ENCODE results near the gene RPS6KA4. TPM values are rescaled to one million over a fixed set of nuclear protein-coding genes. Genes with fewer than 3 reads are reported as not detected.

The RPS6KA4 gene
- polyA plus RNA-seq, 1 of the 3 experiments (the other 2 are of a cell fraction) = 43.4 TPM

- no peak for TF ChIP-seq ZBTB33 (IDR thresholded peaks at IDR 0.05; ENCODE audit: borderline replicate concordance, low read depth)
Observed at GRCh38 chr11:64364435-64364834, 5.5 kb downstream of the RPS6KA4 start (continued).

- Histone ChIP-seq H3K36me3 (replicated peaks in 1 of 2; ENCODE audit: control insufficient read depth in 1 of 2, insufficient read depth in 2 of 2, low read length in 1 of 2) (peaks cover 25 to 58% of the 10 kb centered on the region in 2 experiments), H3K9me2 (no peaks in the 10 kb centered on the region), H4K20me1 (ENCODE audit: insufficient read depth) (0 out of 2 replicates have a peak, but pooled peaks cover 4% of the 10 kb centered on the region), H2AFZ (ENCODE audit: low read depth) (no peak overlapping the region), H3K4me2 (no peak overlapping the region), H3K9me3 (no peaks in the 10 kb centered on the region), H3K4me1 (ENCODE audit: control insufficient read depth in 1 of 2, insufficient read depth in 2 of 2, low read depth in 1 of 2, low read length in 1 of 2) (peaks cover 4 to 6% of the 10 kb centered on the region in 2 experiments; a peak in 2 of 4 replicates), H3K27me3 (ENCODE audit: insufficient read depth) (no peaks in the 10 kb centered on the region), H3K79me2 (ENCODE audit: insufficient read depth) (peaks cover 22% of the 10 kb centered on the region; the same call in 1 of the 2 replicates), H3K9ac (no peak overlapping the region), H3F3A (replicated peaks; ENCODE audit: insufficient read depth) (peaks cover 3% of the 10 kb centered on the region), H3K27ac (ENCODE audit: low read depth in 2 of 2, low read length in 1 of 2) (no peak overlapping the region), H3K4me3 (ENCODE audit: low read depth in 2 of 2, low read length in 1 of 2) (no peak overlapping the region)
- TF ChIP-seq POLR2AphosphoS5 (IDR thresholded peaks at IDR 0.05; ENCODE audit: low read depth, low read length) (no peak), ELF1 (IDR thresholded peaks at IDR 0.05) (no peak), RAD21 (IDR thresholded peaks at IDR 0.05; ENCODE audit: low read length) (no peak), RCOR1 (IDR thresholded peaks at IDR 0.05; ENCODE audit: low read length) (no peak), PBX3 (IDR thresholded peaks at IDR 0.05) (no peak), TCF12 (IDR thresholded peaks at IDR 0.05) (no peak), TAF1 (IDR thresholded peaks at IDR 0.05; ENCODE audit: borderline replicate concordance, low read depth, low read length) (no peak), FOXM1 (IDR thresholded peaks at IDR 0.05; ENCODE audit: low read depth) (no peak), SIN3A (IDR thresholded peaks at IDR 0.05; ENCODE audit: borderline replicate concordance, low read depth, low read length) (no peak), ZBTB33 (IDR thresholded peaks at IDR 0.05; ENCODE audit: borderline replicate concordance, low read depth) (no peak), RXRA (IDR thresholded peaks at IDR 0.05; ENCODE audit: borderline replicate concordance, low read depth) (no peak), TEAD4 (IDR thresholded peaks at IDR 0.05; ENCODE audit: borderline replicate concordance, insufficient read depth) (no peak), EP300 (IDR thresholded peaks at IDR 0.05; ENCODE audit: borderline replicate concordance in 1 of 2, low read depth in 1 of 2, low read length in 1 of 2) (no peak), GATA2 (CRISPR knock-in tag; IDR thresholded peaks at IDR 0.05) (no peak), NRF1 (IDR thresholded peaks at IDR 0.05; ENCODE audit: low read depth, low read length) (no peak)
- TF ChIP-seq, protein P1, sequence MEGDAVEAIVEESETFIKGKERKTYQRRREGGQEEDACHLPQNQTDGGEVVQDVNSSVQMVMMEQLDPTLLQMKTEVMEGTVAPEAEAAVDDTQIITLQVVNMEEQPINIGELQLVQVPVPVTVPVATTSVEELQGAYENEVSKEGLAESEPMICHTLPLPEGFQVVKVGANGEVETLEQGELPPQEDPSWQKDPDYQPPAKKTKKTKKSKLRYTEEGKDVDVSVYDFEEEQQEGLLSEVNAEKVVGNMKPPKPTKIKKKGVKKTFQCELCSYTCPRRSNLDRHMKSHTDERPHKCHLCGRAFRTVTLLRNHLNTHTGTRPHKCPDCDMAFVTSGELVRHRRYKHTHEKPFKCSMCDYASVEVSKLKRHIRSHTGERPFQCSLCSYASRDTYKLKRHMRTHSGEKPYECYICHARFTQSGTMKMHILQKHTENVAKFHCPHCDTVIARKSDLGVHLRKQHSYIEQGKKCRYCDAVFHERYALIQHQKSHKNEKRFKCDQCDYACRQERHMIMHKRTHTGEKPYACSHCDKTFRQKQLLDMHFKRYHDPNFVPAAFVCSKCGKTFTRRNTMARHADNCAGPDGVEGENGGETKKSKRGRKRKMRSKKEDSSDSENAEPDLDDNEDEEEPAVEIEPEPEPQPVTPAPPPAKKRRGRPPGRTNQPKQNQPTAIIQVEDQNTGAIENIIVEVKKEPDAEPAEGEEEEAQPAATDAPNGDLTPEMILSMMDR (IDR thresholded peaks at IDR 0.05) = no peak
- ChIA-PET POLR2A (no interaction called here), CTCF (no interaction called here)
- 98% methylated on average over 4 of the region's 4 CpGs for WGBS (ENCODE audit: low lambda C conversion rate)
- DNase-seq = no peak
Observed at GRCh38 chr11:64364911-64365310, 5.9 kb downstream of the RPS6KA4 start.

Data from SK-N-SH (cell line).